GM12892 (cell line): Measurements from ENCODE around the gene LHFPL6.

Experiments
- POLR2A ChIP-seq: IDR thresholded peaks from 2 replicates; pipeline ENCODE4 v1.6.1; 2011; ENCODE audit warnings: low read depth, low read length, control low read depth
- POLR2AphosphoS5 ChIP-seq: IDR thresholded peaks from 2 replicates; pipeline ENCODE4 v1.6.1; 2011; ENCODE audit warnings: low read depth, low read length, control low read depth

DNA sequence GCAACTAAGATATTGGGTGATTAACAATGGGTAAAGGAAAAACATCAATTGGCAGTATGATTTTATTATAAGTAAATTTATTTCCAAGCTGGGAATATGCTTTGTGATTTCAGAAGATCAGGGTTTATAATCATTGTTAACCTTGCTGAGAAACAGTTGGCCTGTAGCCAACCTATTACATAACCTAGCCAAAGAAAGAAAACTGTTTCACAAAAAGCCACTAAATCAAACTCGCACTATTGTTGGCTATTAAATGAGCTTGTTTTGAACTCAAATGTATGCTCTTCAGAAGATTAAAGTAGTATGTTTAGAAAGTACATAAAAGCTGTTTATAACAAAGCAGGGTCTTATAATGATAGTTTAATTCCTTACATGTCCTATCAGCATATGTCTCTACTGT, 151.7 kb downstream of the LHFPL6 start:
- TF ChIP-seq POLR2A (no peak), POLR2AphosphoS5 (no peak)
